ENCODE results near the gene MDFI. TPM values are rescaled to one million over a fixed set of nuclear protein-coding genes. Genes with fewer than 3 reads are reported as not detected.

The MDFI gene
- total RNA-seq, 4 donors from 2014 or later = 0.83 to 4.6 (median 3.5) TPM

GRCh38 chr6:41651246-41651961 is 13.1 kb downstream of the MDFI start:
- 77% methylated on average over 10 of the region's 11 CpGs for WGBS
- Histone ChIP-seq H3K27me3 (peaks cover 0 to 33% (median 0%) of the 10 kb centered on the region in 4 donors), H3K4me1 (peaks cover 0 to 5% (median 3%) of the 10 kb centered on the region in 4 donors), H3K36me3 (no peaks in the 10 kb centered on the region), H3K9me3 (no peaks in the 10 kb centered on the region), H3K27ac (replicated peaks in 1 of 4) (no peak overlapping the region), H3K4me3 (no peak overlapping the region)
- intact Hi-C loops (cut with DNase I) = no loop called here
- TF ChIP-seq POLR2A (IDR thresholded peaks at IDR 0.05; ENCODE audit: low read depth) (no peak), POLR2AphosphoS5 (IDR thresholded peaks at IDR 0.05) (no peak), CTCF (IDR thresholded peaks at IDR 0.05) (no peak)
- no peak for DNase-seq (ENCODE audit: extremely low spot score)

GRCh38 chr6:41651962-41652657 is 13.8 kb downstream of the MDFI start:
- H3K27ac ChIP-seq (replicated peaks in 1 of 4) = no peak overlapping the region
- peaks cover 0 to 35% (median 0%) of the 10 kb centered on the region in 4 donors for H3K27me3 ChIP-seq
- H3K4me3 ChIP-seq = no peak overlapping the region
- TF ChIP-seq POLR2AphosphoS5 (IDR thresholded peaks at IDR 0.05) = no peak
- no peak for TF ChIP-seq POLR2A (IDR thresholded peaks at IDR 0.05; ENCODE audit: low read depth)
- TF ChIP-seq CTCF (IDR thresholded peaks at IDR 0.05) = no peak
- no peak for TF ChIP-seq EP300 (IDR thresholded peaks at IDR 0.05)
- H3K36me3 ChIP-seq = no peaks in the 10 kb centered on the region
- no peak for DNase-seq (ENCODE audit: extremely low spot score)
- peaks cover 0 to 7% (median 4%) of the 10 kb centered on the region in 4 donors for H3K4me1 ChIP-seq
- WGBS = 91% methylated on average over 14 of the region's 14 CpGs
- no peaks in the 10 kb centered on the region for H3K9me3 ChIP-seq
- intact Hi-C loops (cut with DNase I) = no loop called here

GRCh38 chr6:41652866-41653652 is 14.8 kb downstream of the MDFI start:
- DNase-seq (ENCODE audit: extremely low spot score) = no peak
- H3K4me1 ChIP-seq = peaks cover 0 to 7% (median 4%) of the 10 kb centered on the region in 4 donors
- intact Hi-C loops (cut with DNase I) = no loop called here
- no peak overlapping the region for H3K4me3 ChIP-seq
- H3K27ac ChIP-seq (replicated peaks in 1 of 4) = no peak overlapping the region
- H3K36me3 ChIP-seq = no peaks in the 10 kb centered on the region
- peaks cover 0 to 40% (median 0%) of the 10 kb centered on the region in 4 donors for H3K27me3 ChIP-seq
- WGBS = 79% methylated on average over 30 of the region's 32 CpGs
- H3K9me3 ChIP-seq = no peaks in the 10 kb centered on the region
- TF ChIP-seq EP300 (IDR thresholded peaks at IDR 0.05) (no peak), POLR2A (IDR thresholded peaks at IDR 0.05; ENCODE audit: low read depth) (no peak), POLR2AphosphoS5 (IDR thresholded peaks at IDR 0.05) (no peak), CTCF (IDR thresholded peaks at IDR 0.05) (no peak)

GRCh38 chr6:41653691-41654090 is 15.4 kb downstream of the MDFI start:
- 86% methylated on average over 5 of the region's 5 CpGs for WGBS
- Histone ChIP-seq H3K27me3 (peaks cover 0 to 42% (median 0%) of the 10 kb centered on the region in 4 donors), H3K9me3 (no peaks in the 10 kb centered on the region), H3K4me1 (peaks cover 0 to 7% (median 4%) of the 10 kb centered on the region in 4 donors), H3K36me3 (no peaks in the 10 kb centered on the region), H3K27ac (replicated peaks in 1 of 4) (no peak overlapping the region), H3K4me3 (no peak overlapping the region)
- TF ChIP-seq EP300 (IDR thresholded peaks at IDR 0.05) = no peak
- no peak for TF ChIP-seq POLR2A (IDR thresholded peaks at IDR 0.05; ENCODE audit: low read depth)
- no peak for TF ChIP-seq CTCF (IDR thresholded peaks at IDR 0.05)
- TF ChIP-seq POLR2AphosphoS5 (IDR thresholded peaks at IDR 0.05) = no peak
- DNase-seq (ENCODE audit: extremely low spot score) = no peak
- intact Hi-C loops (cut with DNase I) = no loop called here

All from esophagus muscularis mucosa (tissue), 4 donors.